T47D (cell line): Measurements from ENCODE around the gene CD99L2.
A peak's percentile ranks its signal among the peaks of the same experiment; 100 is the strongest.
"Not testable (repeated sequence)": the region's sequence is repeated elsewhere in the genome, so short reads cannot be mapped to it uniquely, and the experiment has no call there.

Source experiments
- DNase-seq, 2 experiments: peaks; one replicate each; pipeline versions ENCODE4 v3.0.0 to v3.0.0-alpha.2; 2011 to 2012; ENCODE audit warnings: low read depth in 1 of 2, low spot score in 1 of 2
- JUND ChIP-seq: IDR thresholded peaks from 2 replicates; pipeline ENCODE4 v1.6.1; 2012; ENCODE audit warnings: low read depth
- in situ Hi-C: cut with HindIII; loops from 2 replicates; pipeline ENCODE4 v1.10.0; 2016; ENCODE audit warnings: low sequenced_read_pairs, low pct_unique_long_range_greater_than_20kb

The CD99L2 gene

DNA sequence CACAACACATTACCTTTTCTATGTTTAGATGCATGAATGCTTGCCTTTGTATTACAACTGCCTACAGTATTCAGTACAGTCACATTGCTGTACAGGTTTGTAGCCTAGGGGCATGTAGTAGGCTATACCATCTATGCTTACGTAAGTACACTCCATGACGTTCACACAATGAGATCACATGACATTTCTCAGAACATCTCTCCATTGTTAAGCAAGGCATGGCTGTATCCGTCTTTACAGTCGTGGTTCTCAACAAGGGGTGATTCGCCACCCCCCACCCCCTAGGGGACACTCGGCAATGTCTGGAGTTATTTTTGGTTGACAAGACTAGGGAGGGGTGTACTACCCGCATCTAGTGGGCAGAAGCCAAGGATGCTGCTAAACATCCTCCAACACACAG, 12.1 kb downstream of the CD99L2 start:
- in situ Hi-C loops, result no loop called here
- no peak for DNase-seq
- TF ChIP-seq JUND, result no peak

DNA sequence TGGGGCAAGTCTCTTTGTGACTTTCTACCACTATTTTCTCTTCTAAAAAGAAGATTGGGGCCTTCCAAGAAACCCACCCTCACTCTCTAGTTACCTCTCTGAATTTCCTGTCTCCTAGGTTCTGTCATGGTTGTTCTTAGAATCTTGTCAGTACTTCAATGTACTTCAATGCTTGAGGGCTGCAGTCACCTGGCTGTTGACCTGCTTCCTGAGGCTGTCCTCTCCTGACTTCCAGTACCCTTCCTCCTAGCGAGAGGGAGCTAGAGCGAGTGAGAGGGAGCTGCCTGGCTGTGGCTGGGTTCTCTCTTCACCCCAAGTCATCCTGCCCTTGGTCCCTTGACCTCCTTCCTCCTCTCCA, 17.7 kb downstream of the CD99L2 start:
- in situ Hi-C loops, result no loop called here
- TF ChIP-seq JUND, result no peak
- DNase-seq, result no peak

DNA sequence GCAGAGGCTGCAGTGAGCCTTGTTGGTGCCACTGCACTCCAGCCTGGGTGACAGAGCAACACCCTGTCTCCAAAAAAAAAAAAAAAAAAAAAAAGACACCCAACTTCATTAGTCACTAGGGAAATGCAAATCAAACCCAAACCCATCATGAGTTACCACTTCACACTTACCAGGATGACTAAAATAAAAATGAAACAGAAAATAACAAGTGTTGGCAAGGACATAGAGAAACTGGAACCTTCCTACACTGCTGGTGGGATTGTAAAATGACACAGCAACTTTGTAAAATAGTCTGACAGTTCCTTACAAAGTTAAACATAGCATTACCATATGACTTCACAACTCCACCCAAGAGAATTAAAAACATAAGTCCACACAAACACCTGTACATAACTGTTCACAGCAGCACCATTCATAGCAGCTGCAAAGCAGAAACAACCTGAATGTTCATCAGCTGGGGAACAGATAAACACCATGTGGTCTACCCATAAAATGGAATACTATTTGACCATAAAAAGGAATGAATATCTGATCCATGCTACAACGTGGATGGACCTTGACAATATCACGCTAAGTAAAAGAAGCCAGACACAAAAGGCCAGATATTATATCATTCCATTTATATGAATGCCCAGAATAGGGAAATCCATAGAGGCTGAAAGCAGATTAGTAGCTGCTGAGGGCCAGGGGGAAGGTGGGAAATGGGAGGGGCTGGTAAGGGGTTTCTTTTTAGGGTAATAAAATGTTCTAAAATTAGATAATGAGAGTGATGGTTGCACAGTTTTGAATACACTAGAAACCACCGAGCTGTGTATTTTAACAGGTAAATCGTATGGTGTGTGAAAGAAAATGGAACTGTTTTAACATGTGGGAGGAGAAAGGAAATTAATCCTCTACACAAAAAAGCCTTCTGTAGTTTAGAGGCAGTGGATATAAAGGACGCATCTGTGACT, 18.3 kb downstream of the CD99L2 start:
- no peak for TF ChIP-seq JUND
- DNase-seq, result no peak
- in situ Hi-C loops, result no loop called here

DNA sequence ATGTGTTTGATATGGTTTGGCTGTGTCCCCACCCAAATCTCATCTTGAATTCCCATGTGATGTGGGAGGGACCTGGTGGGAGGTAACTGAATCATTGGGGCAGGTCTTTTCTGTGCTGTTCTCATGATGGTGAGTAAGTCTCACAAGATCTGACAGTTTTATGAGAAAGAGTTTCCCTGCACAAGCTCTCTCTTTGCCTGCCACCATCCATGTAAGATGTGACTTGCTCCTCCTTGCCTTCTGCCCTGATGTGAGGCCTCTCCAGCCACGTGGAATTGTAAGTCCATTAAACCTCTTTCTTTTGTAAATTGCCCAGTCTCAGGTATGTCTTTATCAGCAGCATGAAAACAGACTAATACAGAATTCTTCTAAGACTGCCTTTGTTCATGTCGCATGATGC, 22.8 kb downstream of the CD99L2 start:
- DNase-seq, in situ Hi-C loops: not testable (repeated sequence)

DNA sequence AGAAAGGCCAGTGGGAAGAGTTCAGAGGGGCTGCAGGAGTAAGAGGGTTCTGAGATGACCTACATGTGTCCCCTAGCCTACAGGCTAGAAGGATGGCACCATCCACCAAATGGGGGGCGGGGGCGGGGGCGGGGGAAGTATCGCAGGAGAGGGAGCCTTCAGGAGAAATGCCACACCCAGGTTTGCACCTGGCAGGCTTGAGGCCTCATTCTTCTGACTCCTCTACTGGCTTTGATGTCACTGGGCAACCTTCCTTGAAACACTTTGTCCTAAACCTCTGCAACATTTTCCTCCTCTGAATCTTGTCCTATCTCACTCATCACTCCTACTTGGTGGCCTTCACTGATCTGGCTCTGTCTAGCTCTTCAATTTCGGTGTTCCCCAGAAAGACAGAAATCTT, 24.0 kb downstream of the CD99L2 start:
- in situ Hi-C loops, result no loop called here

DNA sequence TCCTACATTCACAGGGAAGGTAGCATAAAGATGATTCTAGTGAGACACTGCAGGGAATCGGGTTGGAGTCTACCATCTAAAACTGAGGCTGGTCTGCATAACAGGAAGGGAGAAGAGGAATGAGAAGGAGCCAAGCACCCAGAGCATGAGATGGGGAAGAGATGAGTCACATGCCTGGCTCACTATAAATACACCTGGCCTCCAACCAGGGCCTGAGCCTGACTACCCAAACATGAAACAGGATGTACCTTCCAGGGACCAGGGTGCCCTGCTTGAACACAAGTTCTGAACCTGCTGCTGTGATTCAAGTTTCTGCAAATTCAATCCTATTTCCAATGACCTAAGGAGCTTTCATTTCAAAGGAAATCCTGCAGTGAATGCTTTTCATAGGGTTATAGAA, 24.9 kb downstream of the CD99L2 start:
- in situ Hi-C loops, result no loop called here
- peak in 1 of 2 experiments; percentile 25 for DNase-seq
- TF ChIP-seq JUND, result no peak

More for the DNA sequence above, 24.0 kb downstream of the CD99L2 start:
- no peak for DNase-seq
- TF ChIP-seq JUND, result no peak

DNA sequence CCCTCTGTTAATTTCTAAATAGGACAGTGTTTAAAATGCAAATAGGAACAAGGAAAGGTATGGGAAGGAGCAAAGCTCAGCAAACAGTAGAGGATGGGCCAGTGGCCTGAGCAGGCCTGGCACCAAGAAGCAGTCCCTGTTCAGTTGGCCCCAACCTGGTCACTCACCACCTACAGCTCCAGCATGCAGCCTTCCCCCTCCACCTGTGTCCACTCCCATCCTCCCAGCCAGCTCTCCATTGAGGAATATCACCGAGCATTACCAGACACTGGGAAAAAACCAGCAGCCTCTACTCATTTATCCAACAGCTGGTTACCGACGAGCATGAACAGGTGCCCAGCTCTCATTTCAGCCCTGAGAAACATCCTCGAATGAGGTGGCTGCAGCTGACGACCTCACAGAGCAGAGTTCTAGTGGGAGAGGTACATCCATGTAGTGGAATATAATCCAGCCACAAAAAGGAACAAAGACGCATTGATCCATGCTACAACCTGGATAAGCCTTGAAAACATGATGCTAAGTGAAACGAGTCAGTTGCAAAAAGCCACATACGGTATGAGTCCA, 25.6 kb downstream of the CD99L2 start:
- DNase-seq, result no peak
- in situ Hi-C loops, result no loop called here
- no peak for TF ChIP-seq JUND

DNA sequence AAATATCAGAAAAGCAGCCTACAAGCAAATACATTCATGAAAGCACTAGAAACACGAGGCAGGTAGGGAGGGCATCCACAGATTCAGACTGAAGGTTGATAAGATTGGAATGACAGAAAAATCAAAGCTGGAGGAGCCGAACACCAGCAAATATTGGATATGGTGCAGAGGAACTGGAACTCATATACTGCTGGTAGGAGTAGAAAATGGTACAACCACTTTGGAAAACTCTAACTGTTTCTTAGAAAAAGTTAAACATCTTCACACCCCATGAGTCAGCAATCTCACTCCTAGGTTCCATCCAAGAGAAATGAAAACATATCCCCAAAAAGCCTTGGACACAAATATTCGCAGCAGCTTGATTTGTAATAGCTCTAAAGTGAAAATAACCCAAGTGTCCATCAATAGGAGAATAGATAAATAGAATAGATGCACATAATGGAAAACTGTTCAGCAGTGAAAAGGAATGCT, 27.1 kb downstream of the CD99L2 start:
- no peak for TF ChIP-seq JUND
- in situ Hi-C loops, result no loop called here
- DNase-seq, result no peak

DNA sequence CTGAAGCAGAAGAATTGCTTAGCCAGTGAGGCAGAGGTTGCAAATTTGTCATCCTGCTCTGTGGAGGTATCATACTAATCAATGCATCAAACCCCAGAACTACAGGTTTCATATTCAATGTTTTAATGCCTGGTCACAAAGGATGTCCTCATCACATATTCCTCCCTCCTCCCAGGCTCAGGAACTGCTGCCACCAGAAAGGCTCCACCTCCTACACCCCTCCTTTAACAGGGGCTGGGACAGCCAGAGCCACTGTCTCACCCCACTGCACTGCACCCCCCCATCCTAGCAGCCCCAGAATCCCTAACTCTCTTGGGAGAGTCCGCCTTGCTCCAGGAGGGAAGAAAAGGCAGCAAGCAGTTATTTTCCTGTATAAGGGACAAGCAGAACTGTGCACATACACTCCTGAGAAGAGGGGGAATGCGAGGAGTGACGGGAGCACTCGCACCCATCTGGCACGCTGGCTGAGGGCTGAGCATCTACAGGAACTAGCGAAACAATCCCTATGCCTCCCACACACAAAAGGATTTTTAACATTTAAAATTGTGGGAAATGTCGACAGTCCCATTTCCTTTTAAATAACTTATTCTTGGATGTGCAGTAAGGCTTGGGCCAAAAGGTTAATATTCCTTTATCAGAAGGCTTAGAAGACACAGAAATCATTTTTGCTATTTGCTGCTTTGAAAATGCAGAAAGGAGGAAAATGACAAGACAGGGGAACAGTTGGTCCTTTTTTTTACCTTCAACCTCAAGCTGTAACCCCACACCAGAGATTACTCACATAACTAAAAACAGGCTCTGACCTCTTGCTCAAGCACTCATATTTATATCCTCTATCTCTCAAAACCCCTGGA, 27.8 kb downstream of the CD99L2 start:
- no peak for DNase-seq
- in situ Hi-C loops, result no loop called here
- no peak for TF ChIP-seq JUND

DNA sequence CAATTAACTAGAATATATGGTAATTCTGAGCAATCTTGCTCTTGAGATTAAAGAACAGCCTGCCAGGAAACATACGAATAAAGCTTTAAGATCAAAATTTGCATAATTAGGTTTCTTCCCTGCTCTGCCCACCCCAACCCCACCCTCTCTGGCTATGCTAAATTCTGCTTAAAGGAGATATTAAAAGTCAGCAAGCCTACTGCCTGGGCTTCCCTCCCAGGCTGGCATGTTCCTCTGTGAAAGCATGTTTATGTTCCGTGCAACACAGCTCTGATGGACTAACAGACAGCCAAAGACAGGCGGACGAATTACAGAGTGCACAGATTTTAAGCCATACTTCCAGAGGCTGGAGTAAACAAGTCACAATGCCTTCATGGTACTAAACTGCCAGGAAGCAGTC, 28.4 kb downstream of the CD99L2 start:
- in situ Hi-C loops, result no loop called here
- no peak for TF ChIP-seq JUND
- no peak for DNase-seq

DNA sequence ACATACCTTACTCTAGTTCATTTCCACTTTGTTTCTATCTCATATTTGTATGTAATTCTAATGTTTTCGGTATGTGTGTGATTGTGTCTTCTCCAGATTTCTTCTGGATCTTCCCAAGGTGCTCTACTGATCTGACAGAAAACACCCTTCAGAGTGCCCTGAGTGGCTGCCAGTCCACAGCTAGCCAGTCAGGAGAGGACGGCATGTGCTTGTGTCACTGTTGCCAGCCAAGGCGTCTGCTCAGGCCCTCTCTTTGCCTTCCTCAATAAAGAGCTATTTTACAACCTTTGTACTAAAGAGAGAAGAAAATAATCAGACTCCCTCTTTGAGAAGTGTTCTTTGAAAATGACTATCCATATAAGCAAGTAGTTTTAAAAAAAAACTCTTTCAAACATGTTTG, 29.0 kb downstream of the CD99L2 start:
- in situ Hi-C loops, result no loop called here
- DNase-seq, result no peak
- TF ChIP-seq JUND, result no peak

DNA sequence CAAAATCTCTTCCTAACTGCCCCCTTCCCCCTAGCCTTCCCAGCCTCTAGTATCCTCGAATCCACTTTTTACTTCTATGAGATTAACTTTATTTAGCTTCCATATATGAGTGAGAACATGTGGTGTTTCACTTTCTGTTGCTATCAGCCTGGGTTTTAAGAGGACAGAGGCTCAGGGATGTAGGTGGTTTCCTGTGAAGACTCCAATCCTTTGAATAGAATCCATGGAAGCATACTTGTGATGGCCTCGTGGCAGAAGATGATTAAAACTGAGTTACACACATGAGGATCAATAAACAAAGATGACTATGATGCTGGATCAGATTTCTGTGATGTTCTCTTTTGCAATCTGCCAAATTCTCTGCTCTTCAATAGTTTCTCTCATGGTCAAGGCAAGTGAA, 29.8 kb downstream of the CD99L2 start:
- in situ Hi-C loops, result no loop called here
- no peak for TF ChIP-seq JUND
- DNase-seq, result no peak

DNA sequence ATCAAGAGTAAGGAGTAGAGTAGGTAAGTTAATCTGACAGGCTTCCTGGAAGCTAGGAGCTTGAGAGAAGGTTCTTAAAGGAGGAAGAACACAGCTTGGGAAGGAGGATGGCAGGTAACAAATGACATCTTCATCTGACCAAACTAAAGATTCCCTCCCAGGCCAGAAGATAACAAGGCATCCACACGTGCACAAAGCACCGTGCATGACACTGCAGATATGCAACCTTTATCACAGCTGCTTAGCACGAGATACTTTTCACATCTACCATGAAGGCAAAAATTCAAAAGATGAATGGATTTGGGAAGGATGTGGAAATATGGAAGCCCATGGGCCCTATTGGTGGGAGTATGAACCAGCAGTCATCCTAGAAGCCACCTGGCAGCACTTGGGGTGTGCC, 34.3 kb downstream of the CD99L2 start:
- TF ChIP-seq JUND, result no peak
- DNase-seq, result no peak
- in situ Hi-C loops, result no loop called here
